Mammary epithelial cell (primary cell): ENCODE measurements around the gene ABO.
"Not testable (repeated sequence)": the region's sequence is repeated elsewhere in the genome, so short reads cannot be mapped to it uniquely, and the experiment has no call there.

Source experiments
- EZH2 ChIP-seq: IDR thresholded peaks from 2 replicates; pipeline ENCODE4 v1.6.1; 2012; ENCODE audit warnings: low read length, inconsistent platforms, borderline replicate concordance
- TF ChIP-seq, protein P1 (sequence below), 2 donors: IDR thresholded peaks in 1 of 2; conservative IDR thresholded peaks in 1 of 2; 2 replicates each; pipeline ENCODE4 v1.5.1; 2011 to 2012; ENCODE audit warnings: inconsistent platforms in 2 of 2, low read length in 2 of 2, mild to moderate bottlenecking in 2 of 2, control low read depth in 1 of 2, low read depth in 1 of 2; ENCODE audit not compliant: insufficient read depth in 1 of 2; ENCODE audit errors: extremely low read depth in 1 of 2

DNA sequence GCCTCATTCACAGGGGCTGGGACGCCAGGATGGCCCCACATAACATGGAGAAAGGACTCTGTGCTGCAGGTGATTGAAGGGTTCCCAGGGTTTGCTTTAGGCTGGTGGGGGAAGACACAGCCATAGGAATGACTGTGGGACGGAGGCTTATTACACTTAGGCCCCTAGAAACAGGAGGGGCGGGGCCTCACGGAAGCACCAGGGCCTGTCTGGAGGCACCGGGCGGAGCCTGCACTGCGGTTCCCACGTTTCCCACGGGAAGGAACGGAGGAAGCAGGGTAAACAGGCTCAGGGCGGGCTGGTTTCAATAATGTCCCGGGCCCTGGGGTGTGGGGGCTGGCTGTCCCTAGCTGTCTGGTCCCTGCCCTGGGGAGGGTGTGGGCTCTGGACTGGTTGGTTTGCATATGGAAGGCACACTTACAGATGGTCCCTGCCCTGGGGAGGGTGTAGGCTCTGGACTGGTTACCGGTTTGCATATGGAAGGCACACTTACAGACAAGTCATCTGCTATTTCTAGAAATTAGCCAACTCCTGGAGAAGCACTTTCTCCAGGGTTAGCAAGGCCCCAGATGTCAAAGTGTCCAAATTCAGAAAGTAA is 51.7 kb downstream of the ABO start:
- TF ChIP-seq, protein P1, sequence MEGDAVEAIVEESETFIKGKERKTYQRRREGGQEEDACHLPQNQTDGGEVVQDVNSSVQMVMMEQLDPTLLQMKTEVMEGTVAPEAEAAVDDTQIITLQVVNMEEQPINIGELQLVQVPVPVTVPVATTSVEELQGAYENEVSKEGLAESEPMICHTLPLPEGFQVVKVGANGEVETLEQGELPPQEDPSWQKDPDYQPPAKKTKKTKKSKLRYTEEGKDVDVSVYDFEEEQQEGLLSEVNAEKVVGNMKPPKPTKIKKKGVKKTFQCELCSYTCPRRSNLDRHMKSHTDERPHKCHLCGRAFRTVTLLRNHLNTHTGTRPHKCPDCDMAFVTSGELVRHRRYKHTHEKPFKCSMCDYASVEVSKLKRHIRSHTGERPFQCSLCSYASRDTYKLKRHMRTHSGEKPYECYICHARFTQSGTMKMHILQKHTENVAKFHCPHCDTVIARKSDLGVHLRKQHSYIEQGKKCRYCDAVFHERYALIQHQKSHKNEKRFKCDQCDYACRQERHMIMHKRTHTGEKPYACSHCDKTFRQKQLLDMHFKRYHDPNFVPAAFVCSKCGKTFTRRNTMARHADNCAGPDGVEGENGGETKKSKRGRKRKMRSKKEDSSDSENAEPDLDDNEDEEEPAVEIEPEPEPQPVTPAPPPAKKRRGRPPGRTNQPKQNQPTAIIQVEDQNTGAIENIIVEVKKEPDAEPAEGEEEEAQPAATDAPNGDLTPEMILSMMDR (conservative IDR thresholded peaks at IDR 0.05 in 1 of 2, IDR thresholded peaks at IDR 0.05 in 1 of 2; ENCODE audit: extremely low read depth in 1 of 2, insufficient read depth in 1 of 2, low read depth in 1 of 2, low read length in 2 of 2) = not testable (repeated sequence)
- not testable (repeated sequence) for TF ChIP-seq EZH2
